IPS-18c (cell line): Measurements from ENCODE around the gene SMIM38.

Experiments
- H3K4me3 ChIP-seq: 2 replicates; pipeline ENCODE4 v1.7.0; 2013; ENCODE audit warnings: low read depth, mild to moderate bottlenecking, low read length, moderate library complexity; ENCODE audit not compliant: insufficient read depth
- H3K9me3 ChIP-seq: one replicate; pipeline ENCODE4 v1.6.1; 2013; ENCODE audit warnings: mild to moderate bottlenecking, low read length, moderate library complexity; ENCODE audit not compliant: control insufficient read depth, insufficient read depth

Gene SMIM38

DNA sequence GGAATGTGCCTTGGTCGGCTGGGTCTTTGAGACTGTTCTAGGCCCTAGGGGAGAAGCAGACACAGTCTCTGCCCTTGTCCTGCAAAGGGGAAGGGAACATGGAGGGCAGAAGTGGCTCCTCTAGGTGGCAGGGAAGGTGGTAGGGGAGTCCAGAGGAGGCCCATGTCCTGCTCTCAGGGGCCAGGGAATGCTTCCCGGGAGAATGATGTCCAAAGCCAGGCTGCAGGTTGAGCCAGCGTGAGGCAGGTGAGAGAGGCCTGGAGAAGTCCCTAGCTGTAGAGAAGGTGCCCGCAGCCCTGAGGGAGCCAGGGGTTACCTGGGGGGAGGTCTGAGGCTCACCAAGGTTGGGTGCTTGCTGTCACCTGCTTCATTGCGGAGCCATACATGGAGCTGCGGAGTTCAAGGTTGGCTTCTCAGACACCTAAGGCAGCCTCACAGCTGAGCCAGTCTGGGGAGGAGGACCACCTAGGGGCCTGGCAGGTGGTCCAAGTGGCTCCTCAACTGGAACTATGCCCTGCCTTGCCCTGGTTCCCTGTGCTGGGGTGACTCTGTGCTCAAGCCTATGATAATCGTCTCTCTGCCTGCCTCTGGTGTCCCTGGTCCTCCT, 46.1 kb downstream of the SMIM38 start:
- H3K9me3 ChIP-seq, result no peaks in the 10 kb centered on the region
- no peak overlapping the region for H3K4me3 ChIP-seq

DNA sequence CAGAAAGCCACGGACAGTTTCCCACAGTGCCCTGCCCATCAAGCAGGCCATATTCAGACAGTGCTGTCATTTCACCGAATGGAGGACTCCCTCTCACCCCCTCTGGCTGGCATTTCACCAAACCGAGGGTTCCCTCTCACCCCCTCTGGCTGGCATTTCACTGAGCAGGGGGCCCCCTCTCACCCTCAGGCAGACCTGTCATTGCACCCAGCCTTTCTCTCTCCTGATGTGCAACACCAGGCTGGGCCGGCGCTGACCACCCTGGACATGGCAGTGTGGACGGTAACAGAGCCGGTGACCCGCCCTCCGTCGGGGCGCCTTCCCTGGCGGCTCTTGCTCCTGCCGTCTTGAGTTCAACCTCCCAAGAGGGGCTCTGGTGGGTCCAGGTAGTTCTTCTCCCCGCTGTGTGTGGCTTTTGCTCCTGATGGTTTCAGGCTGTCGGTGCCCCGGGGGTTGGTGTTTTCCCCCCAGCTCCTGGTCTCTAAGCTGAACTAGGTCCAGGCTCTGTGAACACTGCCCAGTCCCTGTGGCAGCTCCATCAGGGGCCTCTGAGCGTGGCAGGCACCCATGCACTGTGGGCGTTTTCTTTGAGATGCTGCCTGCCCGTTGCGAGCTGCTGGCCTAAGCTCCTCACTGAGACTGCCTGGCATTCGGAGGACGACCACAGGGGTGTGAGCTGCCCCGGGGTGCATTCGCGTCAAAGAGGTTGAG, 46.9 kb downstream of the SMIM38 start:
- Histone ChIP-seq H3K4me3 (no peak overlapping the region), H3K9me3 (no peaks in the 10 kb centered on the region)

DNA sequence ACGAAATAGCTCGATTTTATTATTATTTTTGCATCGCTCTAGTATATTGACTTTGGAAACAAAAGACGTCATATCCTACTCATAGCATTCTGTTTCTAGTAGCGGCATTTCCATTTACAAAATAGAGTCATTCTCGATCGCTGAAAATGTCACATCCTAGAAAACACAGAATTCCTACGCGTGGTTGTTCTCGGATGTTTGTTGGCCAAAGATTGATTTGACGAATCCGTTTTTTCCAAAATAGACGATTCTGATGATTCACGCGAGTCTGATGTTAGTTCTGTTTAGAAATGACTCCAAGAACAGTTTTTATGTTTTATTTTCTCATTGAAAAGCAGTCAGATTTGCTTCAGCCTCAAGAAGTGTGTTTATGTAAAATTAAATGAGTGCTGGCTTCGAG, 47.6 kb downstream of the SMIM38 start:
- Histone ChIP-seq H3K4me3 (no peak overlapping the region), H3K9me3 (no peaks in the 10 kb centered on the region)

DNA sequence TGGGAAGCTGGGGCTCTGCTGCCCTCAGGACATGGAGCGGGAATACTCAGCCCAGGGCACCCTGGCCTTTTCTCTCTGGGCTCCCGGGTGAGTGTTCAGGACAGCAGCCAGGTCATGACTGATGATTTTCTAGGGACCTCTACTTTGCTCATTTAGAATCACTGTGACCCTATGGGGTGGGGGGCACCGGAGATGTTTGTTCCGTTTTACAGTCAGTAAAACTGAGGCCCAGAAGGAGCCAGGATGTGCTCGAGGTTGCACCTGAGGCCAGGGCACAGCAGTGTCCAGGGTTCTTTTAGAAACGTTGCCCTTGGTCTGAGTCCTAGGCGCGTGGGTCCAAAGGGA, 48.1 kb downstream of the SMIM38 start:
- Histone ChIP-seq H3K9me3 (no peaks in the 10 kb centered on the region), H3K4me3 (no peak overlapping the region)

DNA sequence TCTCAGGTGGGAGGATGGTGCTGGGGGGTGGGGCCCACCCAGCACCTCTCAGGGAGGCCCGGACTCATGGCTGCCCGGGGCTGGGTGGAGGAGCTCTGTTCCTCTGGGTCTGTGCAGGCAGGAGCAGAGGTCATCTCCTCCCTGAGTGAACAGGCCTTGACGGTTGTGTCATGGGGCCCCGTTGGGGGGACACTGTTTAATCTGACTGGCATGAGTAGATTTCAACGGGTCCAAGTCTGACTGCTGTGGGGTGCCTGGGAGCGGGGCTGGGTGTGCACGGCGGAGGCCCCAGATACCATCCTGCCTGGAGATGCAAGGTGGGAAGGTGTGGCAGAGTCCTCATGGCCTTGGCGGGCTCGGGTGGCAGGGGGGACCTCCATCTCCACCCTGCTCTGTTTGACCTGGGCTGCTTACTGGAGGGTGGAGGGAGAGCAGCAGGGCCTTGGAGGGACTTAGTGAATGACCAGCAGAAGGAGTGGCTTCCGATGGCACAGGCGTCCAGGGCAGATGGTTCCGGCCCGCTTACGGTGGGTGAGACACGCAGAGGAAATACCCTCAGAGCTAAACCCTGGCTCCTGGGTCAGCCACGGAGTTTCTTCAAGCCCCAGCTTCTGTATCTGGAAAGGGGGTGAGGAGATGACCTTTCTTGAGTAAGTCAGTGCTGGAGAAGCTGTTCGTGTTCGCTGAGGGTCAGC, 48.7 kb downstream of the SMIM38 start:
- Histone ChIP-seq H3K4me3 (no peak overlapping the region), H3K9me3 (no peaks in the 10 kb centered on the region)

DNA sequence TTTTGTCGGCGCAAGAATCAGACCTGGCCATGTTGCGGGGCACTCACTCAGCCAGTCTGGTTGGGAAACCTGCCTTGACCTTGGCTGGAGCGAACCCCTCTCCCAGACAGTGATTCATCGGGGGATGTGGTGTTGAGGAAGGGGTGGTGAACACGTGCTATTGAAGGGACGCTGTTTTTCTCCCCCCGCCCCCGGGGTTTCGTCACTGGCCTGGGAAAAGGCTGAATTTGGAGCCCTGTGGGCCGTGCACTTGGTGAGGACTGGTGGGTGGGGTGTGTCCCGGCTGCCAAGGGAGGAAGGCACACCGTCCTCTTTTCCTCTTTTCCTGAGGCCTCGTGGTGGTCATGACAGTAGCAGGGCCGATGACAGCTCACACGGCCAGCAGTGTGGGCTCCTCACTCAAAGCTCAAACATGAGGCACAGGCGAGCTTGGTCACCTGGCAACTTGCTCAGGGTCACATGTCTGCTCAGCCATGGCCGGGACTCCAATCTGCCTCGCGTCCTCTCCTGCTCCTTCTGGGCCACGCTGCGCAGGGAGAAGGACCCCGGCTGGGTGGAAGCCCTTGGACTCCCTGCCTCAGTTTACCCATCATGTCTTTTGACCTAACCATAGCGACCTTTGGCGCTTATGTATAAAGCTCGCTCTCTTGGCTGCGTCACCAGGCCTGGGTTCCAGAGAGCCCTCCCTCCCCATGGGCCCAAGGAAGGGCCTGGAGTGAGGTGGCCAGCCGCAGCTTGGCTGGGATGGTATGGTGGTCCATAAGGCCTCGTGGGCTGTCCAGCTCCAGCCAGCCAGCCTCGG, 49.4 kb downstream of the SMIM38 start:
- H3K4me3 ChIP-seq, result no peak overlapping the region
- no peaks in the 10 kb centered on the region for H3K9me3 ChIP-seq
